CD1c-positive myeloid dendritic cell (primary cell): ENCODE data around the gene HIPK2.

Experiments
- DNase-seq: peaks from one replicate; pipeline ENCODE4 v3.0.0-alpha.2; 2016; ENCODE audit errors: extremely low spot score

Gene HIPK2

GRCh38 chr7:139589474-139589873, 188.3 kb downstream of the HIPK2 start:
- peak; percentile 3 for DNase-seq

- DNase-seq = peak; percentile 80
Observed at GRCh38 chr7:139588632-139589031, 189.2 kb downstream of the HIPK2 start.

GRCh38 chr7:139587535-139587934, 190.3 kb downstream of the HIPK2 start:
- DNase-seq = no peak

- DNase-seq = no peak
Observed at GRCh38 chr7:139586286-139586685, 191.5 kb downstream of the HIPK2 start.

GRCh38 chr7:139585042-139585441, 192.8 kb downstream of the HIPK2 start:
- no peak for DNase-seq

GRCh38 chr7:139583826-139584553, 193.8 kb downstream of the HIPK2 start:
- DNase-seq = no peak

GRCh38 chr7:139582671-139583155, 195.1 kb downstream of the HIPK2 start:
- no peak for DNase-seq

GRCh38 chr7:139582130-139582650, 195.6 kb downstream of the HIPK2 start:
- DNase-seq = no peak

- DNase-seq = no peak
Observed at GRCh38 chr7:139580435-139580834, 197.4 kb downstream of the HIPK2 start.

- DNase-seq = no peak
Observed at GRCh38 chr7:139576179-139576973, 201.4 kb downstream of the HIPK2 start.

- DNase-seq = no peak
Observed at GRCh38 chr7:139575338-139575680, 202.5 kb downstream of the HIPK2 start.

GRCh38 chr7:139574618-139575337, 203.0 kb downstream of the HIPK2 start:
- no peak for DNase-seq

GRCh38 chr7:139573871-139574270, 203.9 kb downstream of the HIPK2 start:
- no peak for DNase-seq

GRCh38 chr7:139572704-139573385, 205.0 kb downstream of the HIPK2 start:
- DNase-seq = no peak

- no peak for DNase-seq
Observed at GRCh38 chr7:139572071-139572470, 205.7 kb downstream of the HIPK2 start.

GRCh38 chr7:139571651-139572050, 206.1 kb downstream of the HIPK2 start:
- no peak for DNase-seq

- DNase-seq = no peak
Observed at GRCh38 chr7:139571190-139571589, 206.6 kb downstream of the HIPK2 start.

GRCh38 chr7:139570626-139571025, 207.2 kb downstream of the HIPK2 start:
- no peak for DNase-seq

- DNase-seq = no peak
Observed at GRCh38 chr7:139570119-139570518, 207.7 kb downstream of the HIPK2 start.

GRCh38 chr7:139568813-139569490, 208.8 kb downstream of the HIPK2 start:
- no peak for DNase-seq

GRCh38 chr7:139568346-139568675, 209.5 kb downstream of the HIPK2 start:
- no peak for DNase-seq
